Activated CD4-positive, alpha-beta T cell treated with anti-CD3 and anti-CD28 coated beads, Interleukin-2, Interleukin-4, amounts not matched to agents 100 ng/mL and 50 ng/mL, durations not matched to agents 16 hours and 8 hours (primary cell): ENCODE results near the gene GSX1.
A peak's percentile ranks its signal among the peaks of the same experiment; 100 is the strongest.
"Not testable (repeated sequence)": the region's sequence is repeated elsewhere in the genome, so short reads cannot be mapped to it uniquely, and the experiment has no call there.

Experiments used
- DNase-seq: peaks from one replicate; pipeline ENCODE4 v3.0.0-alpha.2; 2020; ENCODE audit warnings: low spot score

Gene GSX1

DNA sequence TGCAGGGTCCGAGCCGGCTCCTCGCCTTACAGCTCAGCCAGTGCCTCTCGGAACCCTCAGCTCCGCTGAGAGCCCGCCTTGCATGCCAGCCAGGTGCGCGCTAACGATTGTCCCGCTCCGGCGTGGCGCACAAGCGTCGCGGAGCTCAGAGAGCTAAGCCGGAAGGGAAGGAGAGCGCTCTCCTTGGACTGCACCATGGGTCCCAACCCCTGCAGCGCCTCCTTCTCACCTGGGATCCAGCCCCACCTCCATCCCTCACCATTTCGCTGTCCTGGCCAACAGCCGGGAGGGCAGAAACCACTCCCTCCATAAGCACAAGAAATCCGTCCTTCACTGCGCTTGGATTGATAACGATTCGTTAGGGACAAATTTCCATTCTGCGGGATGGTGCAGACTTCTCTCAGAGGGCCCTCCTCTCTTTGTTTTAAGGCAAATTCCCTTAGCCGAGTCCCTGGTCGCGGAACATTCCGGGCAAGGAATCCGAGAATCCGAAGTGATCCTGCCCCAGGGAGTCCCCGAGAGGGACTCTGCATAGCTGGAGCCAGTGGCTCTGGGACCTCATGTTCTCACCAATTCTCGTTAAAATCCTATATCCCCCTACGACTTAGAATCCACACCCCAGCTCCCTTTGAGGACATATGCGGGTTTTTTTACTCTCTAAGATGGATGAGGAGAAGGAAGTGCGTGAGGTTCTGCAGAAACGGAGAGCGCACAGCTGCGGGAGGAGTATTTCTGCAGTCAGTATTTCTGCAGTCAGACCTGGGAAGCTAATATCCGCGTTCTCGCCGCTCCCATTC is 2.8 kb downstream of the GSX1 start:
- DNase-seq = no peak

DNA sequence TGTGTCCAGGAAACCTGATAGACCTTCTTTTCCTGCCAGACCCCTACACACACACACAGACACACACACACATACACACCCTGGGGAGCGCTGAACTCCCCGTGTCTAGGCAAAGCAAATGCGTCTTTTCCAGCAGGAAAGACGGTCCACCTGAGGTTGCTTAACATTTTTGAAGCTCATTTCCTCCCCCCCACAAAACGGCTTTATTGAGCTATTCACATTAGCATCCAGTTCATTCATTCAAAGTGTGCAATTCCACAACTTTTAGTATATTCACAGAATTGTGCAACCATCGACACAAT is 3.4 kb downstream of the GSX1 start:
- no peak for DNase-seq

DNA sequence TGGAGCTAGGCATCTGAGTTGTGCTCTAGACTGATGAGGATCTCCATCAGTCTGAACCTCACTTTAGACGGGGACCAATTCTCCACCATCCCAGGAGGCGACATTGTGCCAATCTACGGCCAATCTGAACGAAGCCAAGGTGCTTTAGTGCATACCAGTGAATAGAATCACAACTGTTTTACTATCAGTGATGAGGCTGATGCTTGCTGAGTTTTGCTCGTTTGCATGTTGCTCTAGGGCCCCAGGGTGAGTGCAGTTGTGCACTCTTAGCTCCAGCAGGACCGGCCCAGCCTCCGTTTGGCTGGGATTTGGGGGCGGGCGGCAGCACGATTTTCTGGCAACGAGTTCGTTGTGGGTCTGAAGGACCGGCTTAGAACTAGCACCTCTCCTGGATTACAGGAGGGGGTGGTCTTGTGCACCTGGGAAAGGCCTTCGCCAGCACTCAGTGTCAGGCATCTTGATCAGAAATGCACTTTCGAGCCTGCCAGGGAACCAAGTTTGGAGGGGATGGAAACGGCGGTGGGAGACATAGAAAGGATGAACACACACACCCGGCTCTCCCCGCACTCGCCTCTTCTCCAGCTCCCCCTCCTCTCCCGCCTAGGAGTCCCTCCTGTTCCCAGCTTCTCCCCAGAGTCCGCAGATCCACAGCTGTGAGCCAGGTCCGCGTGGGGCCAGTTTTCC is 4.4 kb downstream of the GSX1 start:
- no peak for DNase-seq

DNA sequence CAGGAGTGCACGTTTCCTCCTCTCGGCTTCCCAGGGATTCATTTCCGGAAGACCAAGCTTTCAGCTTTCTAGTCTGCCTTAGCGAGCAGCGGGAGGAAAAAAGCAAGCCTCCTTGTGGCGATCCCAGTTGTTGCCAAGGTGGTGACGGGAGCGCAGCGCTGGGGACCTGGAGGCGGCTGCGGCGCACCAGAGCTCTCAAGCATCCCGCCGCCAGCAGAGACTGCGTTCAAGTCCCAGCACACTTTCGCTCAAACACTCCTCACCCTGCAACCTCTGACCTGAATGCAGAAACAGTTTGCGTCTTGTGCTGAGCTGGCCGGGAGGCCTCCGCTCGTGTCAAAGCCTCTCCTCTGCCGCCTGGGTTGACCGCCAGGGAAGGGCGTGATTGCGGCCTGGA is 4.9 kb downstream of the GSX1 start:
- no peak for DNase-seq

GRCh38 chr13:27806744-27807387 is 14.6 kb downstream of the GSX1 start:
- no peak for DNase-seq

DNA sequence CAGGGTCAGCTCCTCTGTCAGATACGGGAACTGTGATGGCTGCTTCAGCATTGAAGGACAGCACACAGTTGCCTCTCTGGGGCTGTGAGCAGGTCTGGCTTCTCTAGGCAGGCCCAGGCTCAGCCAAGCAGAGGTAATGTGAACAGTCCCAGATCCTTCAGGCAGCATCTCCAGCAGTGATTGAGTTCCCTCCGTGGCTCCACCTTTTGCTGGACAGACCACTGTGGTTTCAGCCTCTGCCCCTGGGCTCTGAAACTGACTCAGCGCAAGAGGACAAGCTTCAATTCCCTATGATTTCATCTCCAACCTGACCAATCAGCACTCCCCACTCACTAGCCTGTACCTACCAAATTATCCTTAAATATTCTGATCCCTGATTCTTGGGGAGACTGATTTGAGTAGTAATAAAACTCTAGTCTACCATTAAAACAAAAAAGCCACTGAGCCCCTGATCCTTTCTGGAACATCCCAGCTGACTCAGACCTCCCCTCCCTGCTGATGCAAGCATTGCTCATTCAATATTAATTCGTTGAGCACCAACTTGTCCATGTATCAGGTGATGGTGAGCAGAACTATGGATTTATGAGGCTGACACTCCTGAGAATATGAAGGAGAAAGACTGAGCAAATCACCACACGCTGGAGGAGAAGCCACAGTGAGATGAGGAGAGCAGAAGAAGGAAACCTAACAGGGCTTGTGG is 16.7 kb downstream of the GSX1 start:
- DNase-seq = no peak

GRCh38 chr13:27810009-27810408 is 17.7 kb downstream of the GSX1 start:
- no peak for DNase-seq

DNA sequence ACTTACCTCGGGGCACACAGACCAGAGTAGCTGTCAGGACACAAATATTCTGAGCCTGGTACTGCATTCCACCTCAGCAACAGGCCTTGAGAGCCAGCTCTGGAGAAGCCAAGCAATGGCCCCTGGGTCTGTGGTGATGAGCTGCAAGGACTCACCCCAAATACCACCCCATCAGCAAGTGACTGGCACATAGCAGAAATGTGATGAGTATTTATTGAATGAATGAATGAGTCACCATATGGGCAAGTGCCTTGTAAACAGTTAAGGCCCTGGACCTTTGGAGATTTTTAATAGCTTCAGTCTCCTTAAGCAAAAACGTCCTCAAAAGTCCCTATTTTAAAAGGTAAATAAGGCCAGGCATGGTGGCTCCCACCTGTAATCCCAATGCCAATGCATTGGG is 18.2 kb downstream of the GSX1 start:
- no peak for DNase-seq

GRCh38 chr13:27813826-27814225 is 21.5 kb downstream of the GSX1 start:
- DNase-seq = no peak

DNA sequence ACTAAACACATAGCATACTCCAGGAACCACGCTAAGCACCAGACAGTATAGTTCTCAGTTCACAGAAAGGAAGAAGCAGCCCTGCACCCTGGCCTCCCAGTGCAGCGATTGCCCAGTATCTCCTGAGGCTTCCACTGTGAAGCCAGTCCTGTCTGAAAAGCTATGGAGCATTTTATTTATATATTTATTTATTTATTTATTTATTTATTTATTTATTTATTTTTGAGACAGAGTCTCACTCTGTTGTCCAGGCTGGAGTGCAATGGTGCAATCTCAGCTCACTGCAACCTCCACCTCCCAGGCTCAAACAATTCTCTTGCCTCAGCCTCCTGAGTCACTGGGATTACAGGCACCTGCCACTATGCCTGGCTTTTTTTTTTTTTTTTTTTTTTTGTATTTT is 25.5 kb downstream of the GSX1 start:
- DNase-seq = not testable (repeated sequence)

- no peak for DNase-seq
Measured at GRCh38 chr13:27820524-27821482, 28.5 kb downstream of the GSX1 start.

GRCh38 chr13:27821566-27821965 is 29.3 kb downstream of the GSX1 start:
- no peak for DNase-seq

GRCh38 chr13:27822258-27822872 is 30.1 kb downstream of the GSX1 start:
- DNase-seq = no peak

GRCh38 chr13:27822873-27823311 is 30.6 kb downstream of the GSX1 start:
- no peak for DNase-seq

DNA sequence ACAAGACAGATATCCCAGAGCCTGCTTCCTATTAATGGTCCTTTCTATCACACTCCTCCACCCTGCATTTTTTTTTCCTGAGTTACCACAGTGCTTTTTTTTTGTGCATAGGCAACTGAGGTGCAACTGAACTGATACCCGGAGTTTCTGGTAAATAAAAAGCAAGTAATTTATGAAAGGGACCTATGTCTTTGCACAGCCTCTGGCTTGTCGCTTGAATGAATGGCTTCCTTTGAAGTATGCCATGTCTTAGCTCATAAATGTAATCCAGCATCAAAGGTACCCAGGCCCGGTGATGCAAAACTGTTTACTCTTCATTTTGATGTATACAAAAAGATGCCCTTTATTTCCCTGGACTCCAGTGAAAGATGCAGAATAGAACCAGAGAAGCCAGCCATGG is 31.8 kb downstream of the GSX1 start:
- DNase-seq = no peak

DNA sequence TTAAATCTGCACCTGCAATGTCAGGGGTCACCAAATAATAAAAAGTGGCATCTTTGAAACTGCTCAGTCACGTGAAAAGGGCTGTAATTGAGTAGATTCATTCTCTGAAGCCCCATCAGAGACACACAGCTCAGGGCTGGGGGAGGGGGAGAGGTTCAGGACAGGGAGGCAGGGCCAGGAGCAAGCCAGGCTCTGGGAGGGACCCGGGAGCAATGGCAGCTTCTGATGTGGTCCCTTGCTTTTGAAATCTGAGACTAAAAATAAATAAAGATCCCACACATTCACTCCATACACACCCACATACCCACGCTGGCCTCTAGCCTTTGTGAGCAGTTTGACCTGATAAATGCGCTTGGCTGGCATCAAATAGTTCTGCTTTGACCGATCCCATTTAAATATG is 32.8 kb downstream of the GSX1 start:
- DNase-seq = no peak

DNA sequence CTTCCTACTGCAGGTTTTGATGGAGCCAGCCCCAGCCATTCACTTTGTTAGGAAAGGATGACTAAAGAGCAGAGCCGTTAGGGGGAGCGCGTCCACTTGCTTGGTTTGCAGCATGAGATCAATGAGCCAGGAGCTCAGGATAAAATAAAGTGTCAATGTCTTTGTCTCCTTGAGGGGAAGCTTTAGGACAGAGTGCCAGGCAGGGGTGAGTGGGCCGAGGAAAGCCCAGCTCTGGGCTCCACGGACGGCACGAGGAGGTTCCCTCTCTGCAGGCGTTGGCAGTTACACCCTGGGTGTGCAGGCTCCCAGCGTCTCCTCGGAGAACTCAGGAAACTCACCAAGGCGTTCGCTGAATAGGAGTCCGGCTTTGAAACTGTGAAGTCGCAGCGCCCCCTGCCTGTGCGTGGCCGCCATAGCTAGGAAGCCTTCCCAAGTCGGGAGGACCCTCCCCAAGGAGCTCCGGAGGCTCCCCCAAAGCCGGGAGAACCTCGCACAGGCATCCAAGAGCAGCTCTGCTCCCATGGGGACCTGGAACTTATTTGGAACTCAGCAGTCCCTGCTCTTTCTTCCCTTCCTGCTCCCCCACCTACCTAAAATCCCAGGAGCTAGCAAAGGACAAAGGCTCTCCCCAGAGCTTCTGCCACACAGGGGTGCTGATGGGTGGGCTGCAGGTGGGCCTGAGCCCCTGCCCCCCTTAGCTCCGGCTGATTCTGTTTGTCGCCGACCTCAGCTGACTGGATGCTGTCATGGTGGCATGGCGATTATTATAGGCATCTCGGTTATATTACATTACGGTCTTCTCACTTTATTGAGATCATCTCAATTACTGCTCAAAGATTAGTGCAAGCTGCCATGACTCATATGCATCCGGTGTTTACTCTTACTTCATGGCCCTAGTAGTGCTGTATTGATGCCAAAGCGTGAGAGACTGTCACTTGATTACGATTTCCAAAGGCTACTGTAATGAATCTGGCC is 34.4 kb downstream of the GSX1 start:
- DNase-seq = peak; percentile 73

DNA sequence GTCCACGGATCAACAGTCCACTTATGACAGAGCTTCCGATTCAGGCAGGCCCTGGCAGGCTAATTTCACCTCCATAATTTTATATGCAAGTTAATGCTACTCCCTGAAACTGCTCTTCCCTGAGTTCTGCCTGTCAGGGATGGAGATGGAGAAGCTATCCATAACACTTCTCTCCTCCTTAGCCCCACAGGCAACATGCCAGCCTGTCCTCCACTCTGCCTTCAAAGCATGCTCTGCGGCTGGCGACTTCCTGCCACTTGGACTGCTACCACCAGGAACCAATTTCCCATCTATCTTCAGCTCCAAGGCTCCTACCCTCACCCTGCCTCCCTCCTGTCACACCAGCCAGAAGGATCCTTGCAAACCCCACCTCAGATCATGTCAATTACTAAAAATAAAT is 35.4 kb downstream of the GSX1 start:
- no peak for DNase-seq

- peak; percentile 45 for DNase-seq
Measured at GRCh38 chr13:27830010-27830409, 37.7 kb downstream of the GSX1 start.

DNA sequence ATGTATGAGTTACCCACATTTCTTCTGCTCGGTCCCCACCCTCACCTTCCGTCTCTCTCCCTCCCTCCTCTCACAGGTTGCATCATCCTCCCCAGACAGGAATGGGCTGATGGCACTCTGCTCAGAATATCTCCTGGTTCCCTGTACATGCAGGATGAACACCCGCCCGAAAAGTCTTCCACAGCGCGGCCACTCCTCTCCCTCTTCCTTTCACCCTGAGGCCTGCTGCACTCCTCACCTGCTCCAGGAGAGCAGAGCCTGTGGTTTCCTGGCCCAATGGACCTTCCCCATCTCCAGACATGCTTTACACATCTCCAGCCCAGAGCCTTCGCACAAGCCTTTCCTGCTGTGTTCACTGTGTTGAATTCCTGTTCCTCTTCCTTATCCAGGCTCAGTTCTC is 40.9 kb downstream of the GSX1 start:
- DNase-seq = no peak
